Esophagus squamous epithelium (tissue), 5 donors: Measurements from ENCODE around the gene MATCAP1. TPM values are rescaled to one million over a fixed set of nuclear protein-coding genes. Genes with fewer than 3 reads are reported as not detected.
A peak's percentile ranks its signal among the peaks of the same experiment; 100 is the strongest.

Experiments
- DNase-seq: peaks from one replicate; lab custom pipeline; 2025; lab: John Stamatoyannopoulos, UW
- H3K27ac ChIP-seq, 4 donors: fragments of 200-600 bp; sonication (generic); one replicate each; pipeline ENCODE4 v1.5.1; 2016 to 2019; ENCODE audit warnings: mild to moderate bottlenecking in 1 of 4
- H3K27me3 ChIP-seq, 4 donors: fragments of 200-600 bp; sonication (generic); 1 replicate in 3 of 4; 2 replicates in 1 of 4; pipeline versions ENCODE4 v1.5.1 to v1.6.0; 2017 to 2021; ENCODE audit warnings: antibody characterized with exemption in 1 of 4
- H3K36me3 ChIP-seq, 3 donors: fragments of 200-600 bp; sonication (generic); one replicate each; pipeline ENCODE4 v1.5.1; 2016 to 2019
- H3K4me1 ChIP-seq, 3 donors: fragments of 200-600 bp; sonication (generic); one replicate each; pipeline ENCODE4 v1.5.1; 2017 to 2019
- H3K4me3 ChIP-seq, 4 donors: fragments of 200-600 bp; sonication (generic); 1 replicate in 3 of 4; 2 replicates in 1 of 4; pipeline ENCODE4 v1.5.1; 2016 to 2019; ENCODE audit warnings: mild to moderate bottlenecking in 2 of 4, moderate library complexity in 1 of 4
- H3K9me3 ChIP-seq, 3 donors: fragments of 200-600 bp; sonication (generic); one replicate each; pipeline ENCODE4 v1.5.1; 2016 to 2019
- CTCF ChIP-seq, 6 experiments: fragments of 450-650 bp in 4 of 6; fragments of 200-600 bp in 2 of 6; sonication (generic) in 2 of 6; IDR thresholded peaks; one replicate each; pipeline ENCODE4 v1.5.1; 2016 to 2019; ENCODE audit warnings: antibody characterized with exemption in 6 of 6, mild to moderate bottlenecking in 4 of 6, moderate library complexity in 4 of 6
- POLR2A ChIP-seq, 4 donors: fragments of 450-650 bp; IDR thresholded peaks; one replicate each; pipeline ENCODE4 v1.6.1; 2017; ENCODE audit warnings: antibody characterized with exemption in 4 of 4, mild to moderate bottlenecking in 4 of 4, moderate library complexity in 3 of 4
- WGBS, 2 donors: methylation state at CpG; one replicate each; pipeline ENCODE4 v1.1.5; 2018; 5-methylcytosine and 5-hydroxymethylcytosine counted together
- intact Hi-C: fragments of 100-400 bp; cut with DNase I; formaldehyde crosslinking; loops from one replicate; pipeline ENCODE4 v1.15.0; 2022
- total RNA-seq, 4 donors: library from RNA; depleted of rRNA; stranded (reverse); fragments of >200 nt; gene quantifications; one replicate each; pipeline ENCODE4 v1.1.0, GENCODE V29; 2016
- donor health status: DM: yes; HTN: yes; CAD: no.

Gene MATCAP1
- total RNA-seq, 4 donors from 2014 or later, result 8.8 to 18.8 (median 13.4) TPM

- intact Hi-C loops, result no loop called here
- Histone ChIP-seq H3K4me3 (peak overlapping the region; percentile 31 to 68 (median 56)), H3K9me3 (no peaks in the 10 kb centered on the region), H3K4me1 (peaks cover 39 to 78% (median 54%) of the 10 kb centered on the region in 3 donors), H3K27me3 (peaks cover 0 to 22% (median 0%) of the 10 kb centered on the region in 4 donors), H3K36me3 (peaks cover 0 to 12% (median 0%) of the 10 kb centered on the region in 3 donors), H3K27ac (peak overlapping the region; percentile 93 to 97 (median 97))
- DNase-seq, result no peak
- TF ChIP-seq POLR2A (IDR thresholded peaks at IDR 0.05) (no peak), CTCF (IDR thresholded peaks at IDR 0.05) (peak in 4 of 6 experiments; percentile 26 to 43 (median 32))
- WGBS, 2 donors, result 6 to 19% methylated on average over 7 to 18 of the region's 24 CpGs
Measured at GRCh38 chr16:67169642-67170167, 14.1 kb downstream of the MATCAP1 start.

- Histone ChIP-seq H3K27ac (peak overlapping the region; percentile 93 to 97 (median 97)), H3K9me3 (no peaks in the 10 kb centered on the region), H3K27me3 (peaks cover 0 to 26% (median 0%) of the 10 kb centered on the region in 4 donors), H3K4me3 (no peak overlapping the region), H3K36me3 (peaks cover 0 to 12% (median 0%) of the 10 kb centered on the region in 3 donors), H3K4me1 (peaks cover 38 to 78% (median 54%) of the 10 kb centered on the region in 3 donors)
- no peak for DNase-seq
- intact Hi-C loops, result no loop called here
- 70 to 73% methylated on average over 3 to 4 of the region's 9 CpGs for WGBS, 2 donors
- TF ChIP-seq CTCF (IDR thresholded peaks at IDR 0.05) (no peak), POLR2A (IDR thresholded peaks at IDR 0.05) (no peak)
Measured at GRCh38 chr16:67169011-67169451, 14.7 kb downstream of the MATCAP1 start.

- H3K4me1 ChIP-seq, result peaks cover 42 to 78% (median 58%) of the 10 kb centered on the region in 3 donors
- no peak for TF ChIP-seq POLR2A (IDR thresholded peaks at IDR 0.05)
- TF ChIP-seq CTCF (IDR thresholded peaks at IDR 0.05), result no peak
- intact Hi-C loops, result no loop called here
- peak overlapping the region in 1 of 4 donors; percentile 9 for H3K27ac ChIP-seq
- peaks cover 0 to 12% (median 0%) of the 10 kb centered on the region in 3 donors for H3K36me3 ChIP-seq
- H3K27me3 ChIP-seq, result peaks cover 0 to 39% (median 0%) of the 10 kb centered on the region in 4 donors
- no peaks in the 10 kb centered on the region for H3K9me3 ChIP-seq
- 80% methylated on average over 6 of the region's 7 CpGs; no CpG with 5 or more reads in 1 of the 2 donors for WGBS, 2 donors
- no peak for DNase-seq
- no peak overlapping the region for H3K4me3 ChIP-seq
Measured at GRCh38 chr16:67167588-67167987, 16.2 kb downstream of the MATCAP1 start.

- DNase-seq, result no peak
- Histone ChIP-seq H3K27ac (peak overlapping the region in 1 of 4 donors; percentile 9), H3K4me3 (no peak overlapping the region), H3K36me3 (peaks cover 0 to 12% (median 0%) of the 10 kb centered on the region in 3 donors), H3K4me1 (peaks cover 44 to 79% (median 62%) of the 10 kb centered on the region in 3 donors), H3K27me3 (peaks cover 0 to 47% (median 0%) of the 10 kb centered on the region in 4 donors), H3K9me3 (no peaks in the 10 kb centered on the region)
- intact Hi-C loops, result no loop called here
- 65 to 87% methylated on average over 4 to 5 of the region's 5 CpGs for WGBS, 2 donors
- TF ChIP-seq CTCF (IDR thresholded peaks at IDR 0.05), result no peak
- TF ChIP-seq POLR2A (IDR thresholded peaks at IDR 0.05), result no peak
Measured at GRCh38 chr16:67166598-67167168, 17.1 kb downstream of the MATCAP1 start.

GRCh38 chr16:67166110-67166547 is 17.6 kb downstream of the MATCAP1 start:
- H3K27ac ChIP-seq, result peak overlapping the region in 1 of 4 donors; percentile 82
- WGBS, 2 donors, result 60 to 90% methylated on average over 2 to 8 of the region's 18 CpGs
- TF ChIP-seq CTCF (IDR thresholded peaks at IDR 0.05) (no peak), POLR2A (IDR thresholded peaks at IDR 0.05) (no peak)
- intact Hi-C loops, result no loop called here
- H3K4me3 ChIP-seq, result no peak overlapping the region
- no peaks in the 10 kb centered on the region for H3K9me3 ChIP-seq
- DNase-seq, result no peak
- H3K27me3 ChIP-seq, result peaks cover 0 to 53% (median 0%) of the 10 kb centered on the region in 4 donors
- H3K36me3 ChIP-seq, result peaks cover 0 to 12% (median 0%) of the 10 kb centered on the region in 3 donors
- H3K4me1 ChIP-seq, result peaks cover 45 to 79% (median 62%) of the 10 kb centered on the region in 3 donors
